Uterus (tissue), 4 donors: Measurements from ENCODE around the gene TMEM117. TPM values are rescaled to one million over a fixed set of nuclear protein-coding genes. Genes with fewer than 3 reads are reported as not detected.
"Not testable (repeated sequence)": the region's sequence is repeated elsewhere in the genome, so short reads cannot be mapped to it uniquely, and the experiment has no call there.

Source experiments
- DNase-seq, 2 donors: peaks; one replicate each; pipeline ENCODE4 v3.0.0-alpha.2; 2019 to 2020
- H3K27ac ChIP-seq, 2 donors: fragments of 200-600 bp; sonication (generic); 1 replicate in 1 of 2; 2 replicates in 1 of 2; pipeline ENCODE4 v1.5.1; 2016 to 2018
- H3K27me3 ChIP-seq, 2 donors: fragments of 200-600 bp; sonication (generic); one replicate each; pipeline ENCODE4 v1.5.1; 2018 to 2019; ENCODE audit warnings: control low read depth in 1 of 2
- H3K36me3 ChIP-seq, 2 donors: fragments of 200-600 bp; sonication (generic); one replicate each; pipeline ENCODE4 v1.5.1; 2019; ENCODE audit warnings: control low read depth in 1 of 2
- H3K4me1 ChIP-seq, 2 donors: fragments of 200-600 bp; sonication (generic); one replicate each; pipeline ENCODE4 v1.5.1; 2018 to 2019; ENCODE audit warnings: control low read depth in 1 of 2
- H3K4me3 ChIP-seq, 2 donors: fragments of 200-600 bp; sonication (generic); 1 replicate in 1 of 2; 2 replicates in 1 of 2; pipeline ENCODE4 v1.5.1; 2018 to 2019; ENCODE audit warnings: mild to moderate bottlenecking in 1 of 2
- H3K9me3 ChIP-seq, 2 donors: fragments of 200-600 bp; sonication (generic); one replicate each; pipeline ENCODE4 v1.5.1; 2019; ENCODE audit warnings: control low read depth in 1 of 2
- CTCF ChIP-seq, 4 experiments: fragments of 200-600 bp in 2 of 4; fragments of 450-650 bp in 2 of 4; sonication (generic) in 2 of 4; IDR thresholded peaks; one replicate each; pipeline ENCODE4 v1.5.1; 2016 to 2019; ENCODE audit warnings: antibody characterized with exemption in 4 of 4, mild to moderate bottlenecking in 2 of 4, moderate library complexity in 1 of 4
- POLR2A ChIP-seq, 2 donors: fragments of 450-650 bp; IDR thresholded peaks; one replicate each; pipeline ENCODE4 v1.6.1; 2016; ENCODE audit warnings: antibody characterized with exemption in 2 of 2, mild to moderate bottlenecking in 1 of 2, moderate library complexity in 1 of 2
- intact Hi-C: fragments of 100-400 bp; cut with DNase I; formaldehyde crosslinking; loops from one replicate; pipeline ENCODE4 v1.15.1; 2023; ENCODE audit warnings: low total_unique reads
- total RNA-seq, 4 donors: library from RNA; depleted of rRNA in 3 of 4; stranded (reverse); fragments of >200 nt in 3 of 4; gene quantifications; one replicate each; pipeline versions ENCODE4 v1.1.0 to v1.2.4, GENCODE V29; 2014 to 2023
- donor health status: DM: yes; HTN: yes; CAD: no.

Gene TMEM117
- total RNA-seq, 4 donors from 2014 or later: 1.0 to 34.4 (median 6.1) TPM

- Histone ChIP-seq H3K27ac (no peak overlapping the region), H3K36me3 (no peaks in the 10 kb centered on the region), H3K4me3 (no peak overlapping the region), H3K4me1 (no peaks in the 10 kb centered on the region), H3K27me3 (no peaks in the 10 kb centered on the region), H3K9me3 (no peaks in the 10 kb centered on the region)
- TF ChIP-seq POLR2A (IDR thresholded peaks at IDR 0.05): no peak
- TF ChIP-seq CTCF (IDR thresholded peaks at IDR 0.05): no peak
- DNase-seq: no peak
- intact Hi-C loops: no loop called here
Measured at GRCh38 chr12:44021471-44021971, 185.6 kb downstream of the TMEM117 start.

GRCh38 chr12:44025499-44025898 is 189.6 kb downstream of the TMEM117 start:
- Histone ChIP-seq H3K36me3 (no peaks in the 10 kb centered on the region), H3K27ac (no peak overlapping the region), H3K4me1 (no peaks in the 10 kb centered on the region), H3K9me3 (no peaks in the 10 kb centered on the region), H3K27me3 (no peaks in the 10 kb centered on the region), H3K4me3 (no peak overlapping the region)
- no peak for DNase-seq
- TF ChIP-seq CTCF (IDR thresholded peaks at IDR 0.05) (no peak), POLR2A (IDR thresholded peaks at IDR 0.05) (no peak)
- intact Hi-C loops: no loop called here

- Histone ChIP-seq H3K36me3 (no peaks in the 10 kb centered on the region), H3K4me1 (no peaks in the 10 kb centered on the region), H3K4me3 (no peak overlapping the region), H3K9me3 (no peaks in the 10 kb centered on the region), H3K27me3 (no peaks in the 10 kb centered on the region), H3K27ac (no peak overlapping the region)
- DNase-seq: no peak
- TF ChIP-seq POLR2A (IDR thresholded peaks at IDR 0.05) (no peak), CTCF (IDR thresholded peaks at IDR 0.05) (no peak)
- intact Hi-C loops: no loop called here
Measured at GRCh38 chr12:44026046-44026445, 190.2 kb downstream of the TMEM117 start.

GRCh38 chr12:44026926-44027325 is 191.0 kb downstream of the TMEM117 start:
- H3K9me3 ChIP-seq, DNase-seq, intact Hi-C loops, H3K4me1 ChIP-seq, H3K36me3 ChIP-seq, H3K4me3 ChIP-seq, H3K27me3 ChIP-seq, H3K27ac ChIP-seq: not testable (repeated sequence)

- intact Hi-C loops: no loop called here
- no peak for DNase-seq
Measured at GRCh38 chr12:44029194-44029593, 193.3 kb downstream of the TMEM117 start.

GRCh38 chr12:44031472-44032185 is 195.7 kb downstream of the TMEM117 start:
- Histone ChIP-seq H3K36me3 (no peaks in the 10 kb centered on the region), H3K9me3 (no peaks in the 10 kb centered on the region), H3K4me1 (no peaks in the 10 kb centered on the region), H3K27me3 (no peaks in the 10 kb centered on the region), H3K27ac (no peak overlapping the region), H3K4me3 (no peak overlapping the region)
- DNase-seq: no peak
- intact Hi-C loops: no loop called here
- TF ChIP-seq CTCF (IDR thresholded peaks at IDR 0.05) (no peak), POLR2A (IDR thresholded peaks at IDR 0.05) (no peak)

More at GRCh38 chr12:44029194-44029593, 193.3 kb downstream of the TMEM117 start:
- Histone ChIP-seq H3K27me3 (no peaks in the 10 kb centered on the region), H3K9me3 (no peaks in the 10 kb centered on the region), H3K27ac (no peak overlapping the region), H3K4me1 (no peaks in the 10 kb centered on the region), H3K4me3 (no peak overlapping the region), H3K36me3 (no peaks in the 10 kb centered on the region)
- TF ChIP-seq POLR2A (IDR thresholded peaks at IDR 0.05): no peak
